ENCODE data around the gene TRAPPC10.
A peak's percentile ranks its signal among the peaks of the same experiment; 100 is the strongest.
"Not testable (repeated sequence)": the region's sequence is repeated elsewhere in the genome, so short reads cannot be mapped to it uniquely, and the experiment has no call there.

Gene TRAPPC10

GRCh38 chr21:44093761-44094160 is 81.7 kb downstream of the TRAPPC10 start:
- DNase-seq = no peak

GRCh38 chr21:44094832-44095231 is 82.7 kb downstream of the TRAPPC10 start:
- DNase-seq = no peak

- DNase-seq = not testable (repeated sequence)
Observed at GRCh38 chr21:44098507-44098906, 86.4 kb downstream of the TRAPPC10 start.

- DNase-seq = not testable (repeated sequence)
Observed at GRCh38 chr21:44098964-44099363, 86.9 kb downstream of the TRAPPC10 start.

GRCh38 chr21:44107026-44107501 is 95.0 kb downstream of the TRAPPC10 start, which contains the start of gene PWP2:
PWP2 (plus strand) TSS chr21:44107399; CDS start chr21:44107417, 18 bp downstream.
- DNase-seq = not testable (repeated sequence)

GRCh38 chr21:44107589-44107988 is 95.5 kb downstream of the TRAPPC10 start:
- not testable (repeated sequence) for DNase-seq

GRCh38 chr21:44113702-44114371 is 101.7 kb downstream of the TRAPPC10 start:
- not testable (repeated sequence) for DNase-seq

- DNase-seq = not testable (repeated sequence)
Observed at GRCh38 chr21:44122131-44122530, 110.0 kb downstream of the TRAPPC10 start.

GRCh38 chr21:44127827-44128226 is 115.7 kb downstream of the TRAPPC10 start:
- not testable (repeated sequence) for DNase-seq

- DNase-seq = not testable (repeated sequence)
Observed at GRCh38 chr21:44133715-44134057, 121.6 kb downstream of the TRAPPC10 start.

GRCh38 chr21:44134732-44135131 is 122.6 kb downstream of the TRAPPC10 start:
- not testable (repeated sequence) for DNase-seq

- not testable (repeated sequence) for DNase-seq
Observed at GRCh38 chr21:44138039-44138438, 125.9 kb downstream of the TRAPPC10 start.

GRCh38 chr21:44139787-44140551 is 127.9 kb downstream of the TRAPPC10 start:
- peak; percentile 1 for DNase-seq

GRCh38 chr21:44140552-44140932 is 128.4 kb downstream of the TRAPPC10 start:
- DNase-seq = not testable (repeated sequence)

- DNase-seq = not testable (repeated sequence)
Observed at GRCh38 chr21:44142470-44142869, 130.4 kb downstream of the TRAPPC10 start.

GRCh38 chr21:44143380-44143779 is 131.3 kb downstream of the TRAPPC10 start:
- not testable (repeated sequence) for DNase-seq

GRCh38 chr21:44143996-44144395 is 131.9 kb downstream of the TRAPPC10 start:
- not testable (repeated sequence) for DNase-seq

GRCh38 chr21:44144784-44145602 is 132.9 kb downstream of the TRAPPC10 start:
- DNase-seq = not testable (repeated sequence)

- not testable (repeated sequence) for DNase-seq
Observed at GRCh38 chr21:44145616-44146015, 133.5 kb downstream of the TRAPPC10 start.

- DNase-seq = not testable (repeated sequence)
Observed at GRCh38 chr21:44147108-44147507, 135.0 kb downstream of the TRAPPC10 start.

GRCh38 chr21:44150255-44150654 is 138.1 kb downstream of the TRAPPC10 start:
- not testable (repeated sequence) for DNase-seq

GRCh38 chr21:44153214-44153888 is 141.2 kb downstream of the TRAPPC10 start:
- not testable (repeated sequence) for DNase-seq
